ENCODE results near the gene ZIC1.

DNA sequence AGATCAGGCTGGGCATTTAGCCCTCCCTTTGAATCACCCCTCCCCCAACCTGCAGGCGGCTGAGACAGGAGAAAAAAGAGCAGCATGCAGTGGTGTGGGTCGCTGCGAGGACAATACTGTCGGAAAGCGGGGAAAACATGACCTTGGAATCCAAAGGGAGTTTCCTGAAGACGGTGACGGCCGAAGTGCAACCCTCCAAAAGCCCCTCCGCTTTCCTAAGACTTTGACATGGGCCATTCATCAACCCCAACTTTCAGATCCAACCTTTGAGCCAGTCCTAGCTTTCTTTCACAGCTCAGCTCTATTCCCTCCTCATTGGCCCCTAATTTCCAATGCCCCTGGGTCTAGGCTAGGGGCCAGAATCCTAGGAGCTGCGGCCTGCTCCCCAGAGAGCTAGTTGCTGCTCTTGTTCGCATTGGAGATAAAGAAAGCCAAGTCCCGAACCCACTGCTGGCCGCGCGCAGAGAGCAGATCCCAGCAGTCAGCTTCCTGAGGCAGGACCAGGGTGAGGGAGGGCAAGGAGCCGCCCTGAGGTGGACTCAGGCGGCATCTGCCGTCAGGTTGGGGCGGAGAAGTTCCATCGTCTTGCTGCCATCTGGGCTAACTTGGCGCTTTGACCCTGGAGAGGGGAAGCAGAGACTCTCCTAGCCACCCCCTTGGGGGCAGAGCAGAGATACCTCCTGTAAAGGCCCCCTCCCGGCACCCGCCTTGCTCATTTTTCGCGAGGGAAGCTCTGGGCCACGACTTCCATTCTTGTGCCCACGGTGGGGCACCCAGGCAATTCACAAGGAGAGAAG is 3.7 kb upstream of the ZIC1 start:
- no peak for TF ChIP-seq CTCF (conservative IDR thresholded peaks at IDR 0.05; ENCODE audit: low read depth, low read length)
- TF ChIP-seq EZH2phosphoT487 (IDR thresholded peaks at IDR 0.05; ENCODE audit: borderline replicate concordance, low read length) = no peak
- TF ChIP-seq EZH2 (IDR thresholded peaks at IDR 0.05; ENCODE audit: low read length, unreplicated experiment) = no peak
